GM12873 (cell line): Measurements from ENCODE around the gene CD302.

Experiments
- CTCF ChIP-seq: IDR thresholded peaks from 2 replicates; pipeline ENCODE4 v1.5.1; 2012; ENCODE audit warnings: low read depth, mild to moderate bottlenecking, moderate library complexity, low read length, control low read depth; ENCODE audit not compliant: insufficient read depth; ENCODE audit errors: missing control alignments

The CD302 gene

DNA sequence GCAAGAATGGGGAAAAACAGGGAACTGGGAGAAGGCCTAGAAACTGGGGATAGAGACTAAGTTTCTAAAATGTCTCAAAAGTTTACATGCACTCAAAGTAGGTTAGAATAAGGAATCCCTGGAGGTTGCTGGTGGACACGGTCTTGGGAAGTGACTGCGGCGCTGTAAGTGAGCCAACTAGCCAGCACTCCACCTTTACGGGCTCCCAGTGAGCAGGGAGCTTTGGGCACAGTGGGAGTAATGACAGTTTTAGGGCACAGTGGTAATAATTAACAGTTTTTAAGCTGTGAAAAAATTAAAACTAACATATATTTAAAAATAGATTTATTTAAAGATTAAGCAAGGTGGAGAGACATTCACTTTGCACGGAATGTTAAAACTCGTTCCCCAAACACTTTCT is 20.9 kb upstream of the CD302 start:
- no peak for TF ChIP-seq CTCF

DNA sequence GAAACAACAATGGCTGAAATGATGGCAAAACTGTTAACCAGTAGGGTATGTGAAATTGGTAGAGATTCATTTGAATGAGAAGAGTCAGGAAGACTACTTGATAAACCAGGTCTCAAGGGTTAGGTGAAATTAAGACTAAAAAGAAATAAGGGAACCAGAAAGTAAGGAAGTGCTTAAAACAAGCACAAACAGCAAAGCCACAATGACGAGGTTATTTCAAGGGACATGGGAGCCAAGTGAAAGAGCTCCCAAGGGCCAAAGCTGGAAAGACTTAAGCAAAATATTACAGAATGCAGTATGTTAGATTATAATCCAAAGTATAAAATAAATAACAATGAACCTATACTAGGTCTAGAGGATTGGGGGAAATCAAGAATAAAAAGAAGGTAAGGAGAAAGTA is 19.3 kb upstream of the CD302 start:
- no peak for TF ChIP-seq CTCF

GRCh38 chr2:159811232-159811631 is 13.2 kb upstream of the CD302 start:
- no peak for TF ChIP-seq CTCF

DNA sequence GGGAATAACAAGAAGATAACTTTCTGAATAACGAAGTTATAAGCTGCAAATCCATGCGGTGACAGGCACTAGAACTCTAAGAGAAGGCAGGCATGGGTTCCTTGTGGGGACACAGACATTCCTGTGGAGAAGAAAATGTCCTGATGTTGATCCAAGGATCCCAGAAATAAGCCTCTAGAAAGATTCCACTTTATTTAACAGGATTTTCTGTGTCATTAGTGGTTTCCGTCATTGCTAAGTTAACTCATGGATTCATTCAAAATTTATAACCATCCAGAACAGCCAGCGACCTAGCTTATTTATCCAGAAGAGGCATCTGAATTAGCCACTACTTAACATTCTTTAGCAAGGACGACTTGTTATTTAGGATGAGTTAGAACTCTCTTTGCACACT is 10.0 kb upstream of the CD302 start:
- TF ChIP-seq CTCF = no peak

- TF ChIP-seq CTCF = peak; percentile 60
Measured at GRCh38 chr2:159807183-159808031, 9.4 kb upstream of the CD302 start.

GRCh38 chr2:159804941-159805340 is 6.9 kb upstream of the CD302 start:
- no peak for TF ChIP-seq CTCF

DNA sequence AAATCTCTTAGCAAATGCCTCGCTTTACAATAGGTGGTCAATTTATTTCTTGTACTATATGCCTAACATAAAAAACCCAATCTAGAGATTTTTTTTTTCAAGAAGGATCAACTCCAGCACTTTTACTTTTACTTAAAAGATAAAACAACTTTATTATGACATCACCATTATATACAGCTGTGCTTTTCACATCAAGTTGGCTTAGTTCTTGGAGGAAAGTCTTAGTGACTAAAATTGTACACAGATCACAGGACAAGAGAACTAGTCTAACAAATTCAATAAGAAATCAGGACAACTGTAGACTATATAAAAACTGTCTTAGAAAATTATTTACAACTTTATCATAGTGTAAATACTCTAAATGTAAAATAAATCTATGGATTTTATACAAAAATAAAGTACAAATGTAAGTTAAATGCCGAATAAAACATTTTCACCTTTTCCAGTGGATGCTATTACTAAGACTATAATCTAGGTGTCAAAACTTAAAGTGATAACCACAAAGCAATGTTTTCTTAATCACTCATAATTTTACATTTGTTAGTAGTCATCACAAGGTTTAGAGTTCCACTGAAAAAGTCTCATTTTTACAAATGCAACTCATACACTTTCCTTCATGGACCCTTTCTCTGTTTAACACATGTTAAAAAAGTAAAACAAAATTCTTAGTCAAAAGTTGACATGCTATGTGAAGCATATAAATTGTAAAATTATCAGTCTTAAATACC is 5.4 kb upstream of the CD302 start:
- TF ChIP-seq CTCF = no peak
